Measurements from ENCODE around the gene LINC00237.

The LINC00237 gene

GRCh38 chr20:21092806-21093205 lies 13.4 kb downstream of the LINC00237 start:
- DNase-seq = no peak

- no peak for DNase-seq
Measured at GRCh38 chr20:21090721-21091120, 15.4 kb downstream of the LINC00237 start.

GRCh38 chr20:21090111-21090618 lies 16.0 kb downstream of the LINC00237 start:
- no peak for DNase-seq

- no peak for DNase-seq
Measured at GRCh38 chr20:21089391-21089790, 16.8 kb downstream of the LINC00237 start.

GRCh38 chr20:21087862-21088540 lies 18.2 kb downstream of the LINC00237 start:
- DNase-seq = no peak

- no peak for DNase-seq
Measured at GRCh38 chr20:21083825-21084325, 22.3 kb downstream of the LINC00237 start.

GRCh38 chr20:21082584-21082983 lies 23.6 kb downstream of the LINC00237 start:
- no peak for DNase-seq

- DNase-seq = no peak
Measured at GRCh38 chr20:21077809-21078345, 28.3 kb downstream of the LINC00237 start.

GRCh38 chr20:21076073-21076472 lies 30.1 kb downstream of the LINC00237 start:
- no peak for DNase-seq

GRCh38 chr20:21075471-21075870 lies 30.7 kb downstream of the LINC00237 start:
- DNase-seq = no peak

- DNase-seq = no peak
Measured at GRCh38 chr20:21074605-21075336, 31.4 kb downstream of the LINC00237 start.

GRCh38 chr20:21067255-21067654 lies 38.9 kb downstream of the LINC00237 start:
- DNase-seq = no peak

- no peak for DNase-seq
Measured at GRCh38 chr20:21064924-21065323, 41.2 kb downstream of the LINC00237 start.

- DNase-seq = no peak
Measured at GRCh38 chr20:21063276-21063675, 42.9 kb downstream of the LINC00237 start.

GRCh38 chr20:21053002-21053762 lies 53.0 kb downstream of the LINC00237 start:
- no peak for DNase-seq

- DNase-seq = no peak
Measured at GRCh38 chr20:21052686-21053001, 53.5 kb downstream of the LINC00237 start.

- DNase-seq = no peak
Measured at GRCh38 chr20:21052241-21052640, 53.9 kb downstream of the LINC00237 start.

GRCh38 chr20:21050710-21051109 lies 55.4 kb downstream of the LINC00237 start:
- no peak for DNase-seq

GRCh38 chr20:21049305-21049828 lies 56.8 kb downstream of the LINC00237 start:
- DNase-seq = no peak

- DNase-seq = peak; percentile 6
Measured at GRCh38 chr20:21048841-21049273, 57.3 kb downstream of the LINC00237 start.

- DNase-seq = no peak
Measured at GRCh38 chr20:21047981-21048380, 58.2 kb downstream of the LINC00237 start.

- DNase-seq = no peak
Measured at GRCh38 chr20:21046413-21047070, 59.6 kb downstream of the LINC00237 start.

Data from KG1 (cell line).